ENCODE data around the gene VIT. TPM values are rescaled to one million over a fixed set of nuclear protein-coding genes. Genes with fewer than 3 reads are reported as not detected.

The VIT gene
- total RNA-seq, 1 donor from 2014 or later = 56.5 TPM

GRCh38 chr2:36741188-36741837 lies 44.8 kb downstream of the VIT start:
- Histone ChIP-seq H3K27ac (no peak overlapping the region), H3K4me1 (no peaks in the 10 kb centered on the region), H3K27me3 (no peaks in the 10 kb centered on the region), H3K4me3 (no peak overlapping the region), H3K36me3 (no peaks in the 10 kb centered on the region), H3K9me3 (no peaks in the 10 kb centered on the region)
- intact Hi-C loops (cut with DNase I) = no loop called here
- TF ChIP-seq POLR2AphosphoS5 (IDR thresholded peaks at IDR 0.05; ENCODE audit: insufficient read depth in 1 of 2, low read depth in 1 of 2) (no peak), POLR2A (IDR thresholded peaks at IDR 0.05) (no peak), CTCF (IDR thresholded peaks at IDR 0.05) (no peak)
- peak in 1 of 2 donors; percentile 29 for DNase-seq (ENCODE audit: extremely low spot score in 2 of 2)

- no peak overlapping the region for H3K4me3 ChIP-seq
- no peaks in the 10 kb centered on the region for H3K4me1 ChIP-seq
- intact Hi-C loops (cut with DNase I) = no loop called here
- H3K27me3 ChIP-seq = no peaks in the 10 kb centered on the region
- TF ChIP-seq POLR2AphosphoS5 (IDR thresholded peaks at IDR 0.05; ENCODE audit: insufficient read depth in 1 of 2, low read depth in 1 of 2) = no peak
- TF ChIP-seq POLR2A (IDR thresholded peaks at IDR 0.05) = no peak
- no peak for TF ChIP-seq CTCF (IDR thresholded peaks at IDR 0.05)
- H3K27ac ChIP-seq = no peak overlapping the region
- no peaks in the 10 kb centered on the region for H3K9me3 ChIP-seq
- no peak for DNase-seq (ENCODE audit: extremely low spot score in 2 of 2)
- no peaks in the 10 kb centered on the region for H3K36me3 ChIP-seq
Observed at GRCh38 chr2:36743954-36744353, 47.4 kb downstream of the VIT start.

- no peaks in the 10 kb centered on the region for H3K36me3 ChIP-seq
- DNase-seq (ENCODE audit: extremely low spot score in 2 of 2) = no peak
- no peaks in the 10 kb centered on the region for H3K4me1 ChIP-seq
- H3K27me3 ChIP-seq = no peaks in the 10 kb centered on the region
- H3K4me3 ChIP-seq = no peak overlapping the region
- intact Hi-C loops (cut with DNase I) = no loop called here
- H3K27ac ChIP-seq = no peak overlapping the region
- H3K9me3 ChIP-seq = no peaks in the 10 kb centered on the region
- TF ChIP-seq CTCF (IDR thresholded peaks at IDR 0.05) = no peak
- no peak for TF ChIP-seq POLR2AphosphoS5 (IDR thresholded peaks at IDR 0.05; ENCODE audit: insufficient read depth in 1 of 2, low read depth in 1 of 2)
- TF ChIP-seq POLR2A (IDR thresholded peaks at IDR 0.05) = no peak
Observed at GRCh38 chr2:36748166-36748565, 51.7 kb downstream of the VIT start.

GRCh38 chr2:36750101-36750500 lies 53.6 kb downstream of the VIT start:
- TF ChIP-seq POLR2A (IDR thresholded peaks at IDR 0.05) (no peak), CTCF (IDR thresholded peaks at IDR 0.05) (no peak), POLR2AphosphoS5 (IDR thresholded peaks at IDR 0.05; ENCODE audit: insufficient read depth in 1 of 2, low read depth in 1 of 2) (no peak)

GRCh38 chr2:36753706-36754221 lies 57.3 kb downstream of the VIT start:
- intact Hi-C loops (cut with DNase I) = no loop called here
- H3K4me1 ChIP-seq = no peaks in the 10 kb centered on the region
- TF ChIP-seq CTCF (IDR thresholded peaks at IDR 0.05) (no peak), POLR2A (IDR thresholded peaks at IDR 0.05) (no peak), POLR2AphosphoS5 (IDR thresholded peaks at IDR 0.05; ENCODE audit: insufficient read depth in 1 of 2, low read depth in 1 of 2) (no peak)

More at GRCh38 chr2:36750101-36750500, 53.6 kb downstream of the VIT start:
- DNase-seq (ENCODE audit: extremely low spot score in 2 of 2) = no peak
- no peaks in the 10 kb centered on the region for H3K27me3 ChIP-seq
- intact Hi-C loops (cut with DNase I) = no loop called here
- no peaks in the 10 kb centered on the region for H3K9me3 ChIP-seq
- H3K4me1 ChIP-seq = no peaks in the 10 kb centered on the region
- H3K4me3 ChIP-seq = no peak overlapping the region
- no peak overlapping the region for H3K27ac ChIP-seq
- H3K36me3 ChIP-seq = no peaks in the 10 kb centered on the region

More at GRCh38 chr2:36753706-36754221, 57.3 kb downstream of the VIT start:
- Histone ChIP-seq H3K4me3 (no peak overlapping the region), H3K9me3 (no peaks in the 10 kb centered on the region), H3K36me3 (no peaks in the 10 kb centered on the region), H3K27ac (no peak overlapping the region), H3K27me3 (no peaks in the 10 kb centered on the region)
- DNase-seq (ENCODE audit: extremely low spot score in 2 of 2) = no peak
